Heart left ventricle (tissue), 16 donors: ENCODE measurements around the gene UGT2B10. TPM values are rescaled to one million over a fixed set of nuclear protein-coding genes. Genes with fewer than 3 reads are reported as not detected.
"Not testable (repeated sequence)": the region's sequence is repeated elsewhere in the genome, so short reads cannot be mapped to it uniquely, and the experiment has no call there.

ENCODE experiments used
- ATAC-seq, 4 donors: fragments of 200-7000 bp; cut with Tn5 transposase; one replicate each; pipeline ENCODE4 v1.9.1; 2020 to 2022; ENCODE audit warnings: moderate library complexity in 4 of 4, mild to moderate bottlenecking in 3 of 4, moderate number of reproducible peaks in 1 of 4
- DNase-seq, 5 donors: peaks; one replicate each; pipeline ENCODE4 v3.0.0-alpha.2; 2020
- H3K27ac ChIP-seq, 12 donors: fragments of 200-600 bp; sonication (generic) in 4 of 12; one replicate each; pipeline versions ENCODE4 v1.5.0 to v1.8.0; 2016 to 2022; ENCODE audit warnings: mild to moderate bottlenecking in 2 of 12
- H3K27me3 ChIP-seq, 9 donors: fragments of 200-600 bp; sonication (generic) in 2 of 9; one replicate each; pipeline versions ENCODE4 v1.5.1 to v1.8.0; 2016 to 2022; ENCODE audit warnings: mild to moderate bottlenecking in 3 of 9
- H3K36me3 ChIP-seq, 9 donors: fragments of 200-600 bp; sonication (generic) in 2 of 9; one replicate each; pipeline versions ENCODE4 v1.5.0 to v1.8.0; 2018 to 2022; ENCODE audit warnings: mild to moderate bottlenecking in 2 of 9
- H3K4me1 ChIP-seq, 12 donors: fragments of 200-600 bp; sonication (generic) in 4 of 12; one replicate each; pipeline versions ENCODE4 v1.5.0 to v1.8.0; 2016 to 2022; ENCODE audit warnings: mild to moderate bottlenecking in 3 of 12
- H3K4me3 ChIP-seq, 12 donors: fragments of 200-600 bp; sonication (generic) in 4 of 12; one replicate each; pipeline versions ENCODE4 v1.5.0 to v1.8.0; 2017 to 2022; ENCODE audit warnings: mild to moderate bottlenecking in 9 of 12, moderate library complexity in 4 of 12
- H3K9me3 ChIP-seq, 12 donors: fragments of 200-600 bp; sonication (generic) in 4 of 12; one replicate each; pipeline versions ENCODE4 v1.5.0 to v1.8.0; 2016 to 2022; ENCODE audit warnings: mild to moderate bottlenecking in 1 of 12
- POLR2A ChIP-seq, 2 donors: fragments of 450-650 bp; IDR thresholded peaks; one replicate each; pipeline ENCODE4 v1.6.1; 2017; ENCODE audit warnings: antibody characterized with exemption in 2 of 2, mild to moderate bottlenecking in 2 of 2, moderate library complexity in 2 of 2
- WGBS, 4 donors: extraction: QIAGEN DNeasy Blood & Tissue Kit in 2 of 4; methylation state at CpG; one replicate each; pipeline versions ENCODE4 v1.1.5 to v1.1.7; 2013 to 2018; 5-methylcytosine and 5-hydroxymethylcytosine counted together
- intact Hi-C, 10 donors: fragments of 100-400 bp; cut with DNase I; formaldehyde crosslinking; loops; one replicate each; pipeline versions ENCODE4 v1.11.1 to v1.14.2; 2022
- long read RNA-seq, 3 donors: library from polyadenylated mRNA; unstranded; transcript quantifications; one replicate each; pipeline ENCODE4 v2.0.0, GENCODE V29; 2020 to 2021
- polyA plus RNA-seq, 2 donors: library from polyadenylated mRNA; stranded (reverse); fragments of 200-250 nt; gene quantifications; one replicate each; pipeline ENCODE4 v1.2.3, GENCODE V29; 2013
- total RNA-seq, 9 donors: library from RNA; depleted of rRNA in 2 of 9; stranded (reverse); fragments of >200 nt in 2 of 9; fragmentation: NEBNext Ultra II Directional in 3 of 9; extraction: Animal tissue kit (Norgen Biotek cat#: 25700) in 3 of 9; gene quantifications; one replicate each; pipeline versions ENCODE4 v1.1.0 to v1.2.4, GENCODE V29; 2016 to 2023
- TF ChIP-seq, protein P1 (sequence below), 12 donors: fragments of 200-600 bp; sonication (generic) in 4 of 12; IDR thresholded peaks; one replicate each; pipeline versions ENCODE4 v1.5.0 to v1.8.0; 2018 to 2022; ENCODE audit warnings: antibody characterized with exemption in 12 of 12, mild to moderate bottlenecking in 5 of 12
- donor health status: ischemic (EF 13 %, LVEDD 7.1; RV severe dilation, severe dysfunction).
- donor health status: healthy with polysubstance abuse.
- donor health status: DM: no; HTN: yes; CAD: no.
- donor health status: DM: no; HTN: no; CAD: no.
- donor health status: ischemic (EF 25% LVEDD 6.9; RV normal size, moderate dysfunction).
- donor health status: ischemic (EF 25% LVEDD 5.7; RV mildly dilated, moderate dysfunction).
- donor health status: healthy.
- donor health status: DM: yes; HTN: yes; CAD: no.
- donor health status: ischemic (EF 35%, LVEDD 5.7; RV mildly dilated, moderate dysfunction).
- donor health status: nonischemic (EF 11% LVEDD 7.7; RV severe dilation, severe dysfunction).
- donor health status: DM: yes; HTN: yes; CAD: no.
- donor health status: PGD.
- donor health status: ischemic (EF 29% LVEDD 5.4; RV normal size, mild dysfunction).
- donor health status: nonischemic (EF 23%, LVEDD 6.1; RV moderate dilation, normal function).

The UGT2B10 gene
- total RNA-seq (not detected), polyA plus RNA-seq (not detected)
- long read RNA-seq, donor 1, result 0 reads
- long read RNA-seq, donor 2, result 0 reads
- long read RNA-seq, donor 3, result 0 reads

DNA sequence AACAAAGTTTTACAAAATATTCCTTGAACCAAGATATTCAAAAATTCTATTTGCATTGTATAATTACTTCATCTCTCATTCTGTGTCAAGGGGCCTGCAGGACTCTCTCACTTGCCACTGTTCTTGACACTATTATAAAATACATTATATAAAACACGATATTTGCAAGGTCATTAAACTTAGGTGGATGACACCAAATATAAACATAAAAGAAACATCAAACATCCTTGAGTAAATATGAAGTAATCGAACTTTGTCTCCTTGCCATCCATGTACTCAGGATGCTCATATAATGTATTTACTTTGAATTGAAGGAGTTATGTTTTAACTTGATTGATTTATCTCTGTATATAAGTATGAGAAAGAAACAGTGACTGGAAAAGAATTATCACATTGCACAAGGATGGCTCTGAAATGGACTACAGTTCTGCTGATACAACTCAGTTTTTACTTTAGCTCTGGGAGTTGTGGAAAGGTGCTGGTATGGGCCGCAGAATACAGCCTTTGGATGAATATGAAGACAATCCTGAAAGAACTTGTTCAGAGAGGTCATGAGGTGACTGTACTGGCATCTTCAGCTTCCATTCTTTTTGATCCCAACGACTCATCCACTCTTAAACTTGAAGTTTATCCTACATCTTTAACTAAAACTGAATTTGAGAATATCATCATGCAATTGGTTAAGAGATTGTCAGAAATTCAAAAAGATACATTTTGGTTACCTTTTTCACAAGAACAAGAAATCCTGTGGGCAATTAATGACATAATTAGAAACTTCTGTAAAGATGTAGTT, at the start of gene UGT2B10:
Gene UGT2B10 (plus strand): TSS at position 378 of the 793 bp plus-strand sequence. CDS start 26 bp downstream, at position 404.
- WGBS, 4 donors, result 64 to 70% (median 69%) methylated on average over 4 of the region's 4 CpGs
- DNase-seq, ATAC-seq, H3K9me3 ChIP-seq, H3K4me1 ChIP-seq, H3K4me3 ChIP-seq, H3K27me3 ChIP-seq, H3K36me3 ChIP-seq, H3K27ac ChIP-seq, intact Hi-C loops: not testable (repeated sequence)

GRCh38 chr4:68771836-68772235, 44.0 kb upstream of the UGT2B10 start:
- H3K4me3 ChIP-seq, intact Hi-C loops, H3K27me3 ChIP-seq, H3K9me3 ChIP-seq, H3K27ac ChIP-seq, H3K36me3 ChIP-seq, H3K4me1 ChIP-seq, ATAC-seq, DNase-seq: not testable (repeated sequence)

- ATAC-seq (no peak), DNase-seq (no peak)
- H3K4me3 ChIP-seq, result no peak overlapping the region
- no peaks in the 10 kb centered on the region for H3K4me1 ChIP-seq
- no peaks in the 10 kb centered on the region for H3K36me3 ChIP-seq
- TF ChIP-seq POLR2A (IDR thresholded peaks at IDR 0.05), result no peak
- TF ChIP-seq, protein P1, sequence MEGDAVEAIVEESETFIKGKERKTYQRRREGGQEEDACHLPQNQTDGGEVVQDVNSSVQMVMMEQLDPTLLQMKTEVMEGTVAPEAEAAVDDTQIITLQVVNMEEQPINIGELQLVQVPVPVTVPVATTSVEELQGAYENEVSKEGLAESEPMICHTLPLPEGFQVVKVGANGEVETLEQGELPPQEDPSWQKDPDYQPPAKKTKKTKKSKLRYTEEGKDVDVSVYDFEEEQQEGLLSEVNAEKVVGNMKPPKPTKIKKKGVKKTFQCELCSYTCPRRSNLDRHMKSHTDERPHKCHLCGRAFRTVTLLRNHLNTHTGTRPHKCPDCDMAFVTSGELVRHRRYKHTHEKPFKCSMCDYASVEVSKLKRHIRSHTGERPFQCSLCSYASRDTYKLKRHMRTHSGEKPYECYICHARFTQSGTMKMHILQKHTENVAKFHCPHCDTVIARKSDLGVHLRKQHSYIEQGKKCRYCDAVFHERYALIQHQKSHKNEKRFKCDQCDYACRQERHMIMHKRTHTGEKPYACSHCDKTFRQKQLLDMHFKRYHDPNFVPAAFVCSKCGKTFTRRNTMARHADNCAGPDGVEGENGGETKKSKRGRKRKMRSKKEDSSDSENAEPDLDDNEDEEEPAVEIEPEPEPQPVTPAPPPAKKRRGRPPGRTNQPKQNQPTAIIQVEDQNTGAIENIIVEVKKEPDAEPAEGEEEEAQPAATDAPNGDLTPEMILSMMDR (IDR thresholded peaks at IDR 0.05), result no peak
- no peaks in the 10 kb centered on the region for H3K27me3 ChIP-seq
- intact Hi-C loops, result no loop called here
- peaks cover 0 to 6% (median 0%) of the 10 kb centered on the region in 12 donors for H3K9me3 ChIP-seq
- whole genome bisulfite sequencing, 4 donors, result 83 to 91% (median 88%) methylated on average over 5 of the region's 5 CpGs
- no peak overlapping the region for H3K27ac ChIP-seq
These were observed 42.1 kb upstream of the UGT2B10 start for GRCh38 chr4:68773699-68774098.

DNA sequence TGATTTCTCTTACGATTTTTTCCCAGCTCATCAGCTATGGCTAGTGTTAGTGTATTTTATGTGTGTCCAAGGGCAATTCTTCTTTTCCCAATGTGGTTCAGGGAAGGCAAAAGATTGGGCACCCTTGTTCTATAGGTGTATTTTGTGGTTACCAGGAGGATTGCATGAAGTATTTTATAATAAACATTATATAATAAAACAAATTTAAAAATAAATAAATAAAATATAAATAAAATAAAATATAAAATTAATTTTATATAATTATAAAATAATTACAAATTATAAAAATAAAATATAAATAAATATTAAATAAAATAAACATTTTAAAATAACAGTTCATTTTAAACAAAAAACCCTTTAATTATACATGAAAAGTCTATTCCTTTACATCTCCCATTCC, 35.6 kb upstream of the UGT2B10 start:
- H3K4me1 ChIP-seq, result no peaks in the 10 kb centered on the region
- H3K4me3 ChIP-seq, result no peak overlapping the region
- no peaks in the 10 kb centered on the region for H3K36me3 ChIP-seq
- intact Hi-C loops, result no loop called here
- peaks cover 0 to 35% (median 18%) of the 10 kb centered on the region in 12 donors for H3K9me3 ChIP-seq
- TF ChIP-seq, protein P1 (IDR thresholded peaks at IDR 0.05), result no peak
- no peak overlapping the region for H3K27ac ChIP-seq
- DNase-seq, result no peak
- no peak for ATAC-seq
- H3K27me3 ChIP-seq, result no peaks in the 10 kb centered on the region
- 64 to 80% (median 74%) methylated on average over 1 of the region's 1 CpG for WGBS, 4 donors

GRCh38 chr4:68797048-68797447, 18.7 kb upstream of the UGT2B10 start:
- intact Hi-C loops, result no loop called here
- Histone ChIP-seq H3K9me3 (no peaks in the 10 kb centered on the region), H3K4me3 (no peak overlapping the region), H3K4me1 (no peaks in the 10 kb centered on the region), H3K36me3 (no peaks in the 10 kb centered on the region), H3K27ac (no peak overlapping the region), H3K27me3 (no peaks in the 10 kb centered on the region)
- WGBS, 4 donors, result 62 to 81% (median 77%) methylated on average over 1 of the region's 1 CpG
- DNase-seq (no peak), ATAC-seq (no peak)
- TF ChIP-seq, protein P1 (IDR thresholded peaks at IDR 0.05), result no peak
- TF ChIP-seq POLR2A (IDR thresholded peaks at IDR 0.05), result no peak
